HG03457 (cell line): ENCODE measurements around the gene ST6GAL1.
"Not testable (repeated sequence)": the region's sequence is repeated elsewhere in the genome, so short reads cannot be mapped to it uniquely, and the experiment has no call there.

Experiments
- ATAC-seq: cut with Tn5 transposase; IDR thresholded peaks from one replicate; pipeline ENCODE4 v1.9.1; 2021; ENCODE audit warnings: moderate number of reproducible peaks; ENCODE audit not compliant: unreplicated experiment

ST6GAL1 gene

GRCh38 chr3:187017511-187018230, 87.3 kb downstream of the ST6GAL1 start:
- ATAC-seq, result no peak

DNA sequence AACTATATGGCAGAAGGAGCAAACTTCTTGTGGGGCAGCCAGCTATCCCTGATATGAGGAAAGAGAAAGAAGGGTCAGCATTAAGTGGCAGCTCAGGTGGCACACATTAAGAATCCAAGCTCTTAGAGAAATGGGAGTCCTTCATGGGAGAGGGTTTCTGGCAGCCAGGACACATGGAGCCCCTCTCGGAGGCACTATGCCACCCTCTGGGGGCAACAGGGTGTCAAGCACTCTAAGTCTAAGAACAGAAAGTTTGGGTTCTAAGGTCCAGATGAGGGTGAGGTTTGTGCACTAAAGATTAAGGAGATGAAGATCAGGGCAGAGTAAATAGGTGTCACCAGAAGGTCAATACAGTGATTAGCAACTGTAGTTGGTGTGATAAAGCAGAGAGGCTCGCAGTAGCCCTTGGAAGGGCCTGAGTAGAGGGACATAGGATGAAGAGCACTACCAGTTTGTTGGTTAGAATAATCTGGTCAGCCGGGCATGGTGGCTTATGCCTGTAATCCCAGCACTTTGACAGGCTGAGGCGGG, 89.3 kb downstream of the ST6GAL1 start:
- ATAC-seq, result no peak

DNA sequence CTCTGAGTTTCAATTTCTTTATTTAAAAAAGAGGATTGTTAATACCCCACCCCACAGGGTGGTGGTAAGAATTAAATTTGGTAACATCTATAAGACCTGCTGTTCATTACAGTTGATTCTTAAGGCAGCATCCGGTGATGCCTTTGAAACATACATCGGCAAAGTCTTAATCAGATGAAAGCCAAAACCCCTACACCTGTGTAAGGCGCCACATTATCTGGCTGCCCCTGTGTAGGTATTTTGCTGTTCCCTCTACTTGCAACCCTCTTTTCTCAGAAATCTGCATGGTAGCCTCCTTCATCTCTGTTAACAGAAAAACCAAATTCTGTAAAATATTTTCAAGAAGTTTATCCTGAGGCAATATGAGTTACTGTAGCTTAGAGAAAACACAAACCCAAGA, 90.0 kb downstream of the ST6GAL1 start:
- no peak for ATAC-seq

DNA sequence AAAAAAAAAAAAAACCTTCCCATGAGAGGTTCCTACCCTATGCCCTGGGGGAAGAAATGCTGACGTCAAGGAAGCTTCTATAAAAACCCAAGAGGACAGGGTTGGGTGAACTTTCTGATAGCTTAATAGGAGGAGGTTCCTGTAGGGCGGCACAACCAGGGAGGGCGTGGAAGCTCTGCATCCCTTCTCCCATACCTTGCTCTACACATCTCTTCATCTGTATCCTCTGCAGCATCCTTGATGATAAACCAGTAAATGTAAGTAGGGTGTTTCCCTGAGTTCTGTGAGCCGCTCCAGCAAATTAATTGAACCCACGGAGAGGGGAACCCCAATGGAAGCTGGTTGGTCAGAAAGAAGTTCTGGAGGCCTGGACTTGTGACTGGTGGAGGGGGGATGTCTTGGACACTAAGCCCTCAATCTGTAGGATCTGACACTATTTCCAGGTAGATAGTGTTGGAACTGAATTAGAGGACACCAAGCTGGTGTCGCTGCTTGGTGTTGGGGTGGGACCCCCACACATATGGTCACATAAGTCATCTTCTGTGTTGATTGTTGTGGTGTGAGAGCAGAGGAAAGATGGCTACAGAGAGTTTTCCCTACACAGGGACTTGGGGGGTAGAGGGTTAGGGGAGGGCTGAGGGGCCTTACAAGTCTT, 91.5 kb downstream of the ST6GAL1 start:
- ATAC-seq, result peak; percentile 45

DNA sequence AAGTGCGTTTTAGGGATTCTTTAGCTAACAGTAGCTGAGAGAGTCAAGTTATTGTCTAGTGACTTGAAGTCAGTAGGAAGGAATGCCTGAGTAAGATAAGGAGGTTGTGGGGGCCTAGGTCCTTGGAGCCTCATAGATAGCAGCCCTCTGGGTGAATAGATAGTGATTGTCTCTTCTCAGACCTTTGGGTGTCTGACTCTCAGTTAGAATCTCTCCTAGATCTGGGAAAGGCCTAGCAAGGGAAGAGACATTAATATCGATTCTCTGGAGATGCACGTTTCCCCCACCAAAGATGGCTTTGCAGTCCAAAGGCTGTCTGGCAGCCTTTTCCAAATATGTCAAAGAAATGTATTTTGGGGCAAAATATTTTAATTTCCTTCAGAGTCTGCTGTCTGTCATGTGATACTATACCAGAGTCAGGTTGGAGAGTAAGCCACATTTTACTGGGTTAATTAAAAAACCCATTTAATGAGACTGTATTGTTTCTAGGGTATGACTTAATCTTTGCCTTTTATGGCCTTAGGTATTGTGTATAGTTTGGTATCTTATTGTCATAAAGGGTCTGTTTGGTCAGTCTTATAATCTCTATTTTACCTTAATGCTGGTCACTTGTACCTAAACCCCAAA, 92.2 kb downstream of the ST6GAL1 start:
- ATAC-seq, result no peak

DNA sequence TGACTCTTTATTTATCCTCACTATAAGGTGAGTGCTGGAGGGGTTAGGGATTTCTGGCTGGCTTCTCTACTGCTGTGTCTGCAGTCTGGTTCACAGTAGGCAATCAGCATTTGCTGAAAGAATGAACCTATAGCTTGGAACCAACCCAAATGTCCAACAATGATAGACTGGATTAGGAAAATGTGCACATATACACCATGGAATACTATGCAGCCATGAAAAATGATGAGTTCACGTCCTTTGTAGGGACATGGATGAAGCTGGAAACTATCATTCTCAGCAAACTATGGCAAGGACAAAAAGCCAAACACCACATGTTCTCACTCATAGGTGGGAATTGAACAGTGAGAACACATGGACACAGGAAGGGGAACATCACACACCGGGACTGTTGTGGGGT, 93.0 kb downstream of the ST6GAL1 start:
- not testable (repeated sequence) for ATAC-seq

DNA sequence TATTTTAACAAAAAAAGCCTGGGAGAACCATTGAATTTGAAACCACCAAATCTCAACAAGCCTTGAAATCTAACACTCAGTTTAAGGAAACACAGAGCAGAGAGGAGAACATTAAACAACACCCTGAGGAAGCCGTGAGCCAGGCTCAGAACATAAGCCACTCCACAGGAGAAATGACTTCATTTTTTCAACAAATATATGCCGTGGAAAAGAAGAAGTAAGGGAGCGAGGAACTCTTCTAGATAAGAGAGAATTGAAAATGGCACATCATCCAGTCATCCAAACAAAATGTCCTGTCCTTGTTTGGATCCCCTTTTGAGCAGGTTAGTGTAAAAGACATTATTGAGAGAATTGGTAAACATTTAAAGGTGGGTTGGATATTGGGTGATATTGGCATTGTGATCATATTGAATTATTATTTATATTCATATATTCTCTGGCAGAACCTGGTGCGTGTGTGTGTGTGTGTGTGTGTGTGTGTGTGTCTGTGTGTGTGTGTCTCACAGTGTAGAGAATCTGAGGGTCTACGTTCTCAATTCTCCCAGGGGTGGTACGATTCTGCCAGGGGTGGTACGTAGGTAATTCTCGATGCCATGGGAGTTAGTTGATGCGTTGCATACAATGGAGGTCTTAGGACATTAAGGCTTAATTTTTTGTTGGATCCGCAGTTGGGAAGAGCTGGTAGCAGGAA, 94.4 kb downstream of the ST6GAL1 start:
- ATAC-seq, result no peak

- ATAC-seq, result no peak
Observed at GRCh38 chr3:187025254-187025655, 94.9 kb downstream of the ST6GAL1 start.

DNA sequence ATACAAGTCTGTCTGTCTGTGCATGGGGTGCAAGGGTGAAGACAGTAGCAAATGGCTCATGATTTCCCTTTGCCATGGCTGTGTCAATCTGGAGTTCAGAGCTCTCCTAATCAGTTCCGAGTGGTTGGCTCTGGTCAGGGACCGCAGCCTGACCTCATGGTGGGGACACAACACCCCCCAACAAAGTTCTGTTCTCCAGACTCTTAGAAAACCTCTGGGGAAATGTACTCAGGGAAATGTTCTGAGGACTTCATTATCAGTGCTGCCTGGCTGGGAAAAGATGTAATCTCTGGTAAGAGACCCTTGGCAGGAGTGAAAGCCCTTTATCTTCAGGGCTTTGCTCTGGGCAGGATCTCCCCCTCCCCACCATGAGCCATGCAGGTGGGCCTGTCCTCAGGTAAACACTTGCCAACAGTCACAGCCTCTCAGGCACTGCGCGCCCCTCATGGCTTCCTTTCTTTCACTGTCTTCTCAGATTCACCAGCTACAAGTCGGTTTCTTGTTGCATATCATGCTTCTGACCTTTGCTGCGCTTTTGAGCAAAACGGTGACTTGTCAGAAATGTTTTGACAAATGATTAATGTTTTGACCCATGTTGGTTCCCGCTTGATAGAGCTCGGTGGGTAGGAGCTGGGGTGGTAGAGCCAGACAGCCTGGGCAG, 95.5 kb downstream of the ST6GAL1 start:
- ATAC-seq, result peak; percentile 29

- no peak for ATAC-seq
Observed at GRCh38 chr3:187026317-187026670, 96.0 kb downstream of the ST6GAL1 start.

- no peak for ATAC-seq
Observed at GRCh38 chr3:187027531-187028278, 97.4 kb downstream of the ST6GAL1 start.

GRCh38 chr3:187031934-187032333, 101.6 kb downstream of the ST6GAL1 start:
- no peak for ATAC-seq

DNA sequence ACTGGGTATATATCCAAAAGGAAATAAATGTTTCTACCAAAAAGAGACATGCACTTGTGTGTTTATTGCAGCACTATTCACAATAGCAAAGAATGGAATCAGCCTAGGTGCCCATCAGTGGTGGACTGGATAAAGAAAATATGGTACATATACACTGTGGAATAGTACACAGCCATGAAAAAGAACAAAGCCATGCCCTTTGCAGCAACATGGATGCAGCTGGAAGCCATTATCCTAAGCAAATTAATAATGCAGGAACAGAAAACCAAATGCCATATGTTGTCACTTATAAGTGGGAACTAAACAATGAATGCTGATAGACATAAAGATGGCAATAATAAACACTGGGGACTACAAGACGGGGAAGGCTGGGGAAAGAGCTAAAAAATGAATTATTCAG, 106.1 kb downstream of the ST6GAL1 start:
- ATAC-seq, result no peak

- ATAC-seq, result no peak
Observed at GRCh38 chr3:187039100-187039722, 108.9 kb downstream of the ST6GAL1 start.

DNA sequence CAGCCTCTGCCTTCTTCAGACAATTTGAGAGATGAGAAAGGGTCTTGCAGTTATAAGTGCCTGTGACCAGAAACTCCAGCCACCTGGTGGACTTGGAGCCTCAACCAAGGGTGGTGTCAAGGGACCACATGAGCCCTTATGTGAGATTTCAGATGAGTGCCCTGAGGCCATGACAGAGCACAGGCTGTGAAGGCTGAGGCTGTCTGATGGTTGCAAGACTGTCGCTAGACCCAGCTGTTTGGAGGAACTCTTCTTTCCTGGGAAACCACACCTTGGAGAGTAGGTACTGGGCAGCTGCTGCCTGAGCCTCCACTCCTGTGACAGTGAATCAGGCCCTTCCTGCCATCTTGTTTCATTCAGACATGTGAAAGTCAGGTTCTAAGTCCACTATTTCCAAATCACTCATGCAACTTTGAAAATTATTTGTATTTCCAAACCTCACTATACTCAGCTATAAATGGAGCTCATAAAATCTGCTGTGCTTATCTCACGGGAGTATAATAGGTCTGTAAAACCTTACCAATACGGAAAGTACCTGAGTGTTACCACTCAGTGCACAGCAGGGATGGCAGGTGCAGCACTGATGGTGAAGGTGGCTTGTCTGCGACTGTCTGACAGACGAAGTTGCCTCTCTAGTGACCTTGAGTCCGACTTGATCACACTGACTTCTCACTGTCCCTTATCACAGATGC, 109.5 kb downstream of the ST6GAL1 start:
- ATAC-seq, result no peak

DNA sequence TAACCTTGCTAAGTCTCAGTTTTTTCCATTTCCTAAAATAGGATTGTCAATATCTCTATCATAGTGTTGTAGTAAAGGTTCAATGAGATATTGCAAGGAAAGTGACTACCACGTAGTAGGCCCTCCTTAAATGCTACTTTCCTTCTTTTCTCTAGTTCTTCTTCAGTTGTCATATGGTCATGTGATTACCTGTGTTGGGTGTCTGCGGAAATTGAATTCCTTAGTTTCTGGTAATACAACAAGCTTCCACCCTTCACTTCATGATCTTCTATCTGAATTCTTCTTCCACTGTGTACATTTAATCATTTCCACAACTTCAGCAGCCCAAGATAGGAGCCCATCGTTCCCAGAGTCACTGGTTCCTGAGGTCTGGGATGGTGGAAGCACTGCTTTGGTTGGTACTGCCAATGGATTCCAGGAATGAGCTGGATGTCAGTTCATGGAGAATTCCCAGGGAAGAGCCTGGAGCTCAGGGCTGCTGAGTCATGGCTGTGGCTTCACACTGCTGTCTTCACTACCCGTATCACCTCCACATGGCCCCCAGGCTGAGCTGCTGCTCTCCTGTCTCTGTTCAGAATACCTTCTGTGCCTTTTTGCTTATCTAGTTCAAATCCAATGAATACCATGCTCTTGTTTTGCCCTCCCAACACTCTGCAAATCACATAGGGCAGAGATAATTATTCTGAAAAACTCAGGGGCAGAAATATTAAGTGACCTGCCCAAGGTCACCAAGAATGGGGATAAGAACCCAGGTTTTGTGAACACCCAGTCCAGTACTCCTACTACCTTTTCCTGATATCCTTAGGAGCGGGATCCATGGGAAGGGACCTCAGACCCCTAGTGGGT, 110.4 kb downstream of the ST6GAL1 start:
- no peak for ATAC-seq

DNA sequence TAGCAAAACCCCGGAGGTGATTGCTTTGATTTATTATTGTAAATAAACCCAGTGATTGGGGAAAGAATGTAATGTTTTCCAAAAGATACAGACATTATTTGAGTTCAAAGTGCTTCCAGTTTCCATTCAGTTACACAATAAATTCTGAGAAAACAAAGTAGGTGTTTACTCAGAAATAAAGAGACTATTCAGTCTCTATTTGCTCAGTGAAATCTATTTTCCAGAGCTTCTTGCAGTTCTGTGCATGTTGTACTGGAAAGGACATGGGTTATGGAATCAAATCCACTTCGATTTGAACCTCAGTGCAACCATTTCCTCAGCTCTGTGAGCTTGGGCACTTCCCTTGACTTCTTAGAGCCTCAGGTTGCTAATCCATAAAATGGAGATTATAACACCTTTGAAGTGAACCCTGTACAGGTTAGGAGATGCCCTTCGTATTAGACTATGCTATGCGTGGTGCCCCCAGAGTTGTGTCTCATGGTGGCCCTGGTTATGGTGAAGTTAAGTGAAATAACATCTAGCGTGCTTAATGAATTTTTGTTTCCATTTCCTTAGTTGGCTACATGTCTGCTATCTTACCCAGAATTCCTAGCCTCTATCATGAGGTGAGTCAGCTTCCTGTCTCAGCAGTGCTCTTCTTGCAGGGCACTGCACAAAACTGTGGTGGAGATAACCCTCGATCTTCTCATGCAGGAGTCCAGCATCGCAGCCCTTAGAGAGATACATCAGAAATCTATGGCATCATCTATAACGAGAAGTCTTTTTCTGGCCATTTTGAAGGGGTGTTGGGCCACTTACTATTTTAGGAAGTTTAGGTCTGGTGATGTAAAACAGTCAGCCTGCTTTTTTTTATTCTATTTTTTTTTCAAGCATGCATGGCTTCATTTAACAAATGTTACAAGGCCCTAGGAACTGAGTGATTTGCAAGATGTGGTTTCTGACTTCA, 111.3 kb downstream of the ST6GAL1 start:
- peak; percentile 40 for ATAC-seq
